Caki2 (cell line): Measurements from ENCODE around the gene GSTP1. TPM values are rescaled to one million over a fixed set of nuclear protein-coding genes. Genes with fewer than 3 reads are reported as not detected.
"Not testable (repeated sequence)": the region's sequence is repeated elsewhere in the genome, so short reads cannot be mapped to it uniquely, and the experiment has no call there.

Experiments used
- DNase-seq: peaks from one replicate; pipeline ENCODE4 v3.0.0-alpha.2; 2015; ENCODE audit warnings: low read depth
- in situ Hi-C: cut with HindIII; loops from 2 replicates; pipeline ENCODE4 v1.10.0; 2016; ENCODE audit warnings: low sequenced_read_pairs, low pct_unique_long_range_greater_than_20kb, mixed read lengths
- total RNA-seq: library from RNA; depleted of rRNA; stranded (reverse); fragments of >200 nt; shearing (Covaris generic); gene quantifications from 2 replicates; pipeline ENCODE4 v1.2.3, GENCODE V29; 2014; ENCODE audit warnings: low replicate concordance; rRNA removed

GSTP1 gene
- not detected in 2 replicates for total RNA-seq

GRCh38 chr11:67583247-67584204, at the start of gene GSTP1:
TSS of gene GSTP1 (plus strand) at chr11:67583812. CDS start at chr11:67583844, 32 bp downstream.
- DNase-seq = no peak
- in situ Hi-C loops = no loop called here

DNA sequence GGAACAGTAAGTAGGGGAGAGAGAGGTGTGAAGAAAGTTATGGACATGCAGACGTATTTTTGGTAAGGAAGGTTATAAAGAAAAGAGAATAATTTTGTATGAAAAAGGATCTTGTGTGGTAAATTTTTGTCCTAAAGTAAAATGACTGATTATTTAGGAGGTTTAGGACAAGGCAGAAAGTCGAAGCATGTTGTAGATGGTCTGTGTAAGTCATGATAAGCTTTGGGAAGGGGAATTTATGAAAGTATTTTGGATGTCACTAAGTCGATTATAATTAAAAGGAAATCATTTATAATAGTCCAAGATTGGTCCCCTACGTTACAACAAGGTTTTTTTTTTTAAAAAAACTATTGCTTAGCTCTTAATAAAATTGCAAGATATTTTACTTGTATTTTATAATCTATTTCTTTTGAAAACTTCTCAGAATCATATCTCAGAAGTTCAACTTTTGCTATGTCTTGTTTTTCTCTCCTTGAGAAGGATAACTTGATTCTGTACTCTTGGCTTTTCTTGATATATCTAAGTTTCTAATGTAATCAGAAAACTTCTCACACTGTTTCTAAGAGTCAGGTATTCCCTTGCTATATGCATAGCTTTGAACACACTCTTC, 49.4 kb upstream of the GSTP1 start:
- DNase-seq = peak; percentile 16
- in situ Hi-C loops = no loop called here

- in situ Hi-C loops = no loop called here
- no peak for DNase-seq
These were observed 48.1 kb upstream of the GSTP1 start for GRCh38 chr11:67535561-67535960.

- in situ Hi-C loops = no loop called here
- DNase-seq = no peak
These were observed 45.3 kb upstream of the GSTP1 start for GRCh38 chr11:67538306-67538705.

DNA sequence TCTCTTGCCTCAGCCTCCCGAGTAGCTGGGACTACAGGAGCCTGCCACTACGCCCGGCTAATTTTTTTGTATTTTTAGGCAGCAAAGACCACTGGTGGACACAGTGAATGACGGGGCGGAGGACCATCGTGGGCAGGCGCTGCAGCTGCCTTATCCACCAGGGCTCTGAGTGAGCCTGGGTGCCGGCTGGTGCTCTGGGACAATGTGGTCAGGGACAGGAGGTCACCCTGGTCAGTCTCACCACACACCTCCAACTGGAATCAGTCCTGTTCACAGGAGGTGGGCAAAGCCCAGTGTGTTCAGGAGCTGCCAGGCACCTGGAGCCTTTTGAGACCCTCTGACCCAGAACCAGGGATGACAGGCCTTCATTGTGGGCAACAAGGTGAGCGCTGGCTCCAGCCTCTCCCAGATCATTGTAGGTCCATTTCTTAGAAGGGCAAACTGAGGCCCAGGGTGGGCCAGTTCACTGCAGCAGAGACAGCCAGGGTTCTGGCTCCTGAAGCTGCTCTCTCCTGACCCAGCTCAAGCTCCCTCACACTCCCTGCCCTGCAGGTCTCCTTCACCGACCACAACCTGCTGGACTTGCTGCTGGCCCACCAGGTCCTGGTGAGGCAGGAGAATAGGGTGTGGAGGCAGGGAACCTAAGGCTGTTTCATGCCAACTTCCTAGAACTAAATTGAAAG, 44.6 kb upstream of the GSTP1 start:
- DNase-seq = no peak
- in situ Hi-C loops = no loop called here

- in situ Hi-C loops = no loop called here
- no peak for DNase-seq
These were observed 44.1 kb upstream of the GSTP1 start for GRCh38 chr11:67539550-67539949.

DNA sequence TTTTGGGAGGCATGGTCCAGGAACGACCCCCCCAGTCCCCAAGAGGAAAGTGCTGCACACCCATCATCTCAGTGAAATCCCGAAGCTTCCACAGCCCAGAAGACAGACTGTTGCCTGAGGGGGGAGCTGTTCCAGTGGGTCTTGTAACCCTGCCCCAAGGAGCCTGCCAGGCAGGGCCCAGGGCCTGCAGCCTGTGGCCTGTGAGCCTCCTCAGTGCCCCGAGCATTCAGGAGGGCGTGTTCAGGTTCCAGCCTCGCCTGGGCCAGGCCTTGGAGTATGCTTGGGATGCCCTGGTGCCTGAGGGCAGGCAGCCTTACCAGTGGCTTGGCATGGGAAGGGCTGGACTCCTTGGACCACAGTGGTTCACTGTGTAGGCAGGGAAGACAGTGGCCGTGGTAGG, 42.4 kb upstream of the GSTP1 start:
- in situ Hi-C loops = no loop called here

GRCh38 chr11:67542169-67542568, 41.4 kb upstream of the GSTP1 start:
- no peak for DNase-seq
- in situ Hi-C loops = no loop called here

More for the DNA sequence above, 42.4 kb upstream of the GSTP1 start:
- DNase-seq = no peak

DNA sequence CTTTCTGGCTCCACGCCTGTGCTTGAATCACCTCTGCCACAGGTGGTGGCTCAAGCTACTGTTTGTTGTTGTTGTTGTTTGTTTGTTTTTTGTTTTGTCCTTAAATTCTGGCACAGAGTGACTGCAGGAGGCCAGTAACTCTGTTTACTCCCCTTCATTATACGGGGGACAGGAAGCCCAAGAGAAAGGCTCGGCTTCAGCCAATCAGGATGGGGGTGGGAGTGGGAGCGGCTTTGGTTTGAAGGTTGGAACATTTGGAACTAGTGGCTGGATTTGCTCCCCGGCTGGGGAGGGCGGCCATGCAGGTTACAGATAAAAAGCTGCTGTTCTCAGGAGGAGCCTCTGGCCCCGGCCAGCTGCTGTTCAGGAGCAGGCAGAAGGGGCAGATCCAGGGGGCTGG, 40.6 kb upstream of the GSTP1 start:
- in situ Hi-C loops = no loop called here

GRCh38 chr11:67543585-67543984, 40.0 kb upstream of the GSTP1 start:
- no peak for DNase-seq
- in situ Hi-C loops = no loop called here

More for the DNA sequence above, 40.6 kb upstream of the GSTP1 start:
- no peak for DNase-seq

GRCh38 chr11:67544616-67545242, 38.9 kb upstream of the GSTP1 start:
- peak; percentile 79 for DNase-seq
- in situ Hi-C loops = no loop called here

DNA sequence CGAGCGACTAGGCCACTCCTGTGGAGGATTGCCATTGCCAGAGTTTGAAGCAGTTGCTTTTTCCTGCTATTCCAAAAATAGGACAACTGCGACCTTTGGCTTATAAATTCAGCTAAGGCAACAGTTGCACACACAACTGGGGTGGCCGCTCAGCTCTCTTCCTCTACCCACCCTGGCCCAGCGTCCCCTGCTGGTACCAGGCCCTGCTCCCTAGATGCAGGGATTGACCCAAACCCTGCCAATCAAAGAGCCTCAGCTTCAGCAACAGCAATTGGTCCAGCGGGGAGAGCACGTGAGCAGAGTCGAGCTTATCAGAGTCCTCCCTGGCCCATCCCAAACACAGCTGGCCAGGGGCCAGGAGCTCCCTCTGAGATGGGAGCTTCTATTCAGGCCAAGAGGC, 38.3 kb upstream of the GSTP1 start:
- in situ Hi-C loops = no loop called here

DNA sequence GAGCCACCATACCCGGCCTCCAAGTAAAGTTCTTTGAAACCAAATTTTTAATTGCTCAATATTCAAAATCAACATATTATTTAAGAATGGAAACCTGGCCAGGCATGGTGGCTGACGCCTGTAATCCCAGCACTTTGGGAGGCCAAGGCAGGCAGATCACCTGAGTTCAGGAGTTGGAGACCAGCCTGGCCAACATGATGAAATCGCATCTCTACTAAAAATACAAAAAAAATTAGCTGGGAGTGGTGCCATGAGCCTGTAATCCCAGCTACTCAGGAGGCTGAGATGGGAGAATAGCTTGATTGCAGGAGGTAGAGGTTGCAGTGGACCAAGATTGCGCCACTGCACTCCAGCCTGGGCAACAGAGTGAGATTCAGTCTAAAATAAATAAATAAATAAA, 35.5 kb upstream of the GSTP1 start:
- in situ Hi-C loops, DNase-seq: not testable (repeated sequence)

More for the DNA sequence above, 38.3 kb upstream of the GSTP1 start:
- peak; percentile 80 for DNase-seq

DNA sequence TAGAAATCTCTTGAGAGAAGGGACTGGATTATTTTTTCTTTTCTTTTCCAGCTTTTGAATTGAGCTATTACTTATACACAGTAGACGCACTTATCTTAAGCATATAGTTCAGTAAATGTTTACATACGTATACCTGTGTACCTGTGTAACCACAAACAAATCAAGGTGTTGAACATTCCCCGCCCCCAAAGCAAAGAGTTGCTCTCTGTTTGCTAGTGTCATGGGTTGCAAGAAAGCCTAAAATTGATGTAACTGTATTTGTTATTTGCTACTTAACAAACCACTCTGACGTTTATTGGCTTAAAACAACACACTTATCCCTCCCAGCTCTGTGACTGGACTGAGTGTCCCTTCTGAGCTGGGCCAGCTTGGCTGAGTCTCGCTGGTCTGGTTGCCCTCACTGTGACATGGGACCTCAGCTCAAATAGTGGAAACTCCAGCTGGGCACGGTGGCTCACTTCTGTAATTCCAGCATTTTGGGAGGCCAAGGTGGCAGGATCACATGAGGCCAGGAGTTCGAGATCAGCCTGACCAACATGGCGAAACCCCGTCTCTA, 35.0 kb upstream of the GSTP1 start:
- DNase-seq = no peak
- in situ Hi-C loops = no loop called here

DNA sequence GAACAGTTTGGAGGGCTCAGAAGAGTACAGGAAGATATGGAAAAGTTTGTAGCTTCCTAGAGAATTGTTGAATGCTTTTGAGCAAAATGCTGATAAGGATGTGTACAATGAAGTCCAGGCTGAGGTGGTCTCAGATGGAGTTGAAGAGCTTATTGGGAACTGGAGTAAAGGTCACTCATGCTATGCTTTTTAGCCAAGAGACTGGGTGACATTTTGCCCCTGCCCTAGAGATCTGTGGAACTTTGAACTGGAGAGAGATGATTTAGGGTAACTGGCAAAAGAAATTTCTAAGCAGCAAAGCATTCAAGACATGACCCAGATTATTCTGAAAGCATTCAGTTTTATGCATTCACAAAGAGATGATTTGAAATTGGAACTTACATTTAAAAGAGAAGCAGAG, 32.5 kb upstream of the GSTP1 start:
- in situ Hi-C loops = no loop called here
- DNase-seq = no peak

- in situ Hi-C loops, DNase-seq: not testable (repeated sequence)
These were observed 31.9 kb upstream of the GSTP1 start for GRCh38 chr11:67551697-67552096.

GRCh38 chr11:67556244-67556643, 27.4 kb upstream of the GSTP1 start:
- in situ Hi-C loops = no loop called here
- DNase-seq = no peak

GRCh38 chr11:67558084-67558772, 25.4 kb upstream of the GSTP1 start:
- DNase-seq = peak; percentile 86

More at GRCh38 chr11:67558084-67558772, 25.4 kb upstream of the GSTP1 start:
- in situ Hi-C loops = no loop called here
